NB4 (cell line): ENCODE results near the gene RTN3.

Experiments used
- DNase-seq: peaks from one replicate; pipeline ENCODE4 v3.0.0; 2010; ENCODE audit warnings: low read depth
- H3K4me3 ChIP-seq: one replicate; pipeline ENCODE4 v1.5.1; 2011; ENCODE audit warnings: mild to moderate bottlenecking, low read depth, low read length, moderate library complexity
- CTCF ChIP-seq: IDR thresholded peaks from one replicate; pipeline ENCODE4 v1.5.1; 2012; ENCODE audit warnings: low read depth, low read length
- MAX ChIP-seq: IDR thresholded peaks from 2 replicates; pipeline ENCODE4 v1.6.1; 2011; ENCODE audit warnings: low read depth, low read length
- MYC ChIP-seq: IDR thresholded peaks from 2 replicates; pipeline ENCODE4 v1.6.1; 2011; ENCODE audit warnings: low read depth, low read length
- POLR2A ChIP-seq: IDR thresholded peaks from 2 replicates; pipeline ENCODE4 v1.6.1; 2011; ENCODE audit warnings: mild to moderate bottlenecking; ENCODE audit not compliant: insufficient read length; ENCODE audit errors: extremely low read depth

RTN3 gene

GRCh38 chr11:63795066-63795465 lies 113.8 kb downstream of the RTN3 start:
- H3K4me3 ChIP-seq: no peak overlapping the region
- no peak for TF ChIP-seq CTCF
- TF ChIP-seq MAX: no peak
- no peak for TF ChIP-seq MYC
- TF ChIP-seq POLR2A: no peak
- DNase-seq: no peak

DNA sequence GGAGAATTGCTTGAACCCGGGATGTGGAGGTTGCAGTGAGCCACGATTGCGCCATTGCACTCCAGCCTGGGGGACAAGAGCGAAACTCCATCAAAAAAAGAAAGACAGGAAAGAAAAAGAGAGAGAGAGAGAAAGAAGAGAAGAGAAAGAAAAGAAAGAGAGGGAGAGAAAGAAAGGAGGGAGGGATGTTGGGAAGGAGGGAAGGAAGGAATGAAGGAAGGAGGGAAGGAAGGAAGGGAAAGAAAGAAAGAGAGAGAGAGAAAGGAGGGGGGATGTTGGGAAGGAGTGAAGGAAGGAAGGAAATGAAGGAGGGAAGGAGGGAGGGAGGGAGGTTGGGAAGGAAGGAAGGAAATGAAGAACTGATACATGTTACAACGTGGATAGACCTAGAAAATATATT lies 119.6 kb downstream of the RTN3 start:
- DNase-seq: no peak
- no peak overlapping the region for H3K4me3 ChIP-seq
- no peak for TF ChIP-seq MYC
- no peak for TF ChIP-seq POLR2A
- TF ChIP-seq CTCF: no peak
- no peak for TF ChIP-seq MAX

DNA sequence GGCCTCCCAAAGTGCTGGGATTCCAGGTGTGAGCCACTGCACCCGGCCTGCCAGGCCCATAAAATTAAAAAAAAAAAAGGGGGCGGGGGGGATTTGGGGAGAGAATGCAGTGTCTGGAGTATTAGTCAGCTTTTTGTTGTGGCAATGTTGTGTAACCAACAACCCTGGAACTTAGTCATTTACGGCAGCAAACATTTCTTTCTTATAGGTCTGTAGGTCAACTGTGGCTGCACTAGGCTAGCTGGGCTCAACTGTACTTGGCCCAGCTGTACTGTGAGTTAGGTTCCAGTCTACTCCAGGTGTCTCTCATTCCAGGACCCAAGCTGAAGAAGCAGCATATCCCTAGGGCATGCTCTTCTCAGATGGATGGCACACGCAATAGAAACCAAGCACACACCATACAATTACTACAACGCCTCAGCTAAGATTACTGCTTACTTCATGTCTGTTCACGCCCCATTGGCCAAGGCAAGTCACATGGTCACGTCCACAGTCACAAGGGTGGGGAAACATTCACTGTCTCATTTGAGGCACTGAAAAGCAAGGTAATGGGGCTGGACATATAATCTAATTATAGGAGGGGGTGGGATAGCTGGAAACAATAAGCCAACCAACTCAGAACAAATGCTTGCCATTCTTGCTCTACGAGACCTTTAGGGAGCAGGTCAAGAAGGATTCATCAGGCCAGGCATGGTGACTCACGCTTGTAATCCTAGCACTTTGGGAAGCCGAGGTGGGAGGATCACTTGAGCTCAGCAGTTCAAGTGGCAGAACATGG lies 121.5 kb downstream of the RTN3 start:
- peak; percentile 79 for DNase-seq
- no peak overlapping the region for H3K4me3 ChIP-seq
- TF ChIP-seq CTCF: no peak
- TF ChIP-seq MAX: peak; percentile 87

DNA sequence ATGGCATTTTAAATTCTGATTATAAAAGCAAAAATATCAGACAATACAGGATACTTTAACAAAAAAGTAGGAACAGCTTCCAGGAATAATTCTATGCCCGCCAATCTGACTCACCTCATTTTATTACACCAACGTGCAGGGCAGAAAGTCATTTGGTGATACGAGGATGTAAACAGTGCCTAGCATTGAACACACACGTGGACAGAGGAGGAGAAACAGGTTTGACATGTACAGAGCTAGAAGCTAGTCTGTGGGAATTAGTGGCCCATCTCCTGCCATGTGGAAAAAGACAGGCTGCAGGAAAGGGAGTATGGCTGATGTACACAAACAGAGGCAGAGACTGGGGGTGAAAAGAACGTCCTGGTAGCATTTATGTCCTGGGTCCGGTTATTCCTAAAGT lies 123.0 kb downstream of the RTN3 start:
- TF ChIP-seq POLR2A (no peak), MAX (no peak), MYC (no peak)
- H3K4me3 ChIP-seq: no peak overlapping the region
- DNase-seq: no peak

- H3K4me3 ChIP-seq: no peak overlapping the region
- TF ChIP-seq CTCF (no peak), MYC (no peak), MAX (no peak), POLR2A (no peak)
- no peak for DNase-seq
Measured at GRCh38 chr11:63805844-63806415, 124.6 kb downstream of the RTN3 start.
